NT2/D1 (cell line): ENCODE measurements around the gene CTCF.
"Not testable (repeated sequence)": the region's sequence is repeated elsewhere in the genome, so short reads cannot be mapped to it uniquely, and the experiment has no call there.

ENCODE experiments used
- DNase-seq: peaks from one replicate; pipeline ENCODE4 v3.0.0-alpha.2; 2011; ENCODE audit warnings: low read depth, low spot score
- H3K27me3 ChIP-seq: 2 replicates; pipeline ENCODE4 v1.6.0; 2011; ENCODE audit warnings: mild to moderate bottlenecking; ENCODE audit not compliant: insufficient read length, insufficient read depth
- H3K36me3 ChIP-seq: 2 replicates; pipeline ENCODE4 v1.6.1; 2011; ENCODE audit warnings: mild to moderate bottlenecking, low read length, mixed read lengths; ENCODE audit not compliant: insufficient read depth, insufficient read length
- H3K4me1 ChIP-seq: 2 replicates; pipeline ENCODE4 v1.5.1; 2011; ENCODE audit not compliant: insufficient read depth, insufficient read length
- H3K4me3 ChIP-seq: 2 replicates; pipeline ENCODE4 v1.5.1; 2011; ENCODE audit warnings: low read depth; ENCODE audit not compliant: insufficient read length
- H3K9ac ChIP-seq: 2 replicates; pipeline ENCODE4 v1.6.0; 2011; ENCODE audit warnings: low read depth; ENCODE audit not compliant: insufficient read length
- H3K9me3 ChIP-seq: 2 replicates; pipeline ENCODE4 v1.5.1; 2011; ENCODE audit warnings: mild to moderate bottlenecking, low read length; ENCODE audit not compliant: insufficient read depth
- SUZ12 ChIP-seq: IDR thresholded peaks from 2 replicates; pipeline ENCODE4 v1.6.1; 2011; ENCODE audit not compliant: insufficient read length, insufficient read depth; ENCODE audit errors: extremely low read depth
- YY1 ChIP-seq: IDR thresholded peaks from 2 replicates; pipeline ENCODE4 v1.6.1; 2011; ENCODE audit not compliant: insufficient read length, insufficient read depth
- ZNF274 ChIP-seq: IDR thresholded peaks from 2 replicates; pipeline ENCODE4 v1.6.1; 2011; ENCODE audit warnings: mild to moderate bottlenecking, low read depth, low read length

The CTCF gene

DNA sequence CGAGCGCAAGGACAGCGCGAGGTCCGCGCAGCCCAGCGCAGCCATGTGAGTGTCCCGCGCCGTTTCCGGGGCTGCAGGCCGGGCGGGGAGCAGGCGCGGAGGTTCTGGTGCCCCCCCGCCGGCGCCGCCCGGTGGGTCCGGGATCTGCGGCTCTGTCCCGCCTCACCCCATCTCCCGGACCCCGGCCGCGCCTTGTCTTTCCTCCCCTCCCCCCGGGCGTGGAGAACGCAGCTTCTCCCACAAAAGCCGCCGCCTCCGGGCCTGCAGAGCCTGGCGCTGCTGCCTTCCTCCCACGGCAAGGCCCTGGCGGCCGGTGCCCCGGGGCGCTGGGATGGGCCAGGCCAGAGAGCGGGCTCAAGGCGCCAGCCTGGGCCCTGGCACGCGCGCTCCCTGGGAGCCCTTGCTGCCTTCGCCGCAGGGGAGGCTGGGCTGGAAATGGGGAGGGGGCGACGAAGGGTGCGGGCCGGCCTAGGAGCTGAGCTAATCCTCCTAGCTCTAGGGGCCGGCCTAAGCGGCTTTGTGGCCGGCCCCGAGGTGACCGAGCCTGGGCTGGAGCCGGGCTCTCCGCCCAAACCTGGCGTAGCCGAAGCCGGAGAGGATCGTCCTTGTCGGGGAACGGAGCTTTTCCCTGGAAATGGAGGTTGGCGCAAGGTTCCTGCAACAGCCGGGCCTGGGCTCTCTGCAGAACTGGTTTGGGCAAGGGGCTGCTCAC, 33.3 kb upstream of the CTCF start:
- H3K9ac ChIP-seq: peak overlapping the region; percentile 81
- peaks cover 22% of the 10 kb centered on the region for H3K4me1 ChIP-seq
- H3K27me3 ChIP-seq: peaks cover 37% of the 10 kb centered on the region
- TF ChIP-seq ZNF274 (no peak), YY1 (no peak), SUZ12 (no peak)
- H3K9me3 ChIP-seq: no peaks in the 10 kb centered on the region
- H3K36me3 ChIP-seq: peaks cover 13% of the 10 kb centered on the region
- no peak for DNase-seq
- peak overlapping the region; percentile 36 for H3K4me3 ChIP-seq

DNA sequence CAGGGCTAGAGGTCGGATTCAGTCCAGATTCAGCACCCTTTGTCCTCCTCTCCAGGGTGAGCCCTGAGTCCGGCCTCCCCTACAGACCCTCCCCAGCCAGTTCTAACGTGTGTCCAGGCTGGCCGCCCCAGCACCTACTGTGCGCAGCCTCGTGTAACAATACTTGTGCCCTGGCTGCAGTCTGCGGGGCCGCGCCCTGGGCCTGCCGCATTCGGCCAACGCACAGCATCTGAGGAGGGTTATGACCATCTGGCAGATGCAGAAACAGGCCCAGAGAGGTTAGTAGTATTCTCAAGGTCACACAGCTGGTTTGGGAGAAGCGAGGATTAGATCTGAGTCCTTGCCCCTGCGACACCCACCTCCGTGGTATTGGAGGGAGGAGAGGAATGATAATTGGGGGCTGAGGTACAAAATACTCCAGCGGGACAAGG, 32.7 kb upstream of the CTCF start:
- DNase-seq: no peak

DNA sequence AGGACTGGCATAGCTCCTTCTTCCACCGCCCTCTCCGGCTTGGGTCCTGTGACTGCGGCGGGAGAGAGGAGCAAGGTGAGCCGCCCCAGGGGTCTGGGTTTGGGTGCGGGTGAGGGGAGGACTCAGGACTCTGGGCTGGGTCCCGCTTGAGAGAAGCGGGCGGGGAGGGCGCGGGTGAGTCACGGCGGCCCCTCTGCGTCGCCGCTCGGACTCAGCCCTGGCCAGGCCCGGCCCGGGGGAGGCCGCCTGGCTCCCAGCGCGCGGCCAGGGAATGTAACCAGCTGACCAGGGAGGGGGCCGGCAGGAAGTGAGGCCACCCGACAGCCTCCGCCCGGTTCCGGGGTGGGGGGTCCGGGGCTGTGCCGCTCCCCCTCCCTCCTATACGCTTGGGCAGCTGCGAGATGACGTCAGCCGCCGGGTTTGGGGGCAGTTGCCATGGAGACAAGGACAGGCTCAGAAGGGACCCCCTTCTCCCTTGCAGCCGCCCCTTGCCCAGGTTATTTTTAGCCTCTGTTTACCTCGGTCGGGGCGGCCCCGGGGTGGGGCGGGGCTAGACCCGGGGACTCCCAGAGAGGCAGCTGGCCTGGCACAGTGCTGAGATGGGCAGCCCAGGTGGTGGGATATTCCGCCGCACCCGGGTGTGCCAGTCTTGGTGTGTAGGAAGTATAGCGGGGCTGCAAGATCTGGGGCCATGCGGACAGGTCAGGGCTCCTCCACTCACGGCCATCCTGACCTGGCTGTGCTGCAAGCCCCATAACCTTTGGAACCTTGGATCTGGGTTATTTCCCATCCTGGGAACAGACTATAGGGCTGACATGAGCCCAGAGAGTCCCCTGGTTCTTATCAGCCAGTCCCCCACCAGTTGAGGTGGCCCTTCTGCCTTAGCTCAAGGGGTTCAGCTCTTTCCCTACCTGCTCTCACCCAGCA, 32.0 kb upstream of the CTCF start:
- peaks cover 34% of the 10 kb centered on the region for H3K27me3 ChIP-seq
- no peaks in the 10 kb centered on the region for H3K9me3 ChIP-seq
- TF ChIP-seq YY1 (no peak), SUZ12 (no peak), ZNF274 (no peak)
- H3K9ac ChIP-seq: peak overlapping the region; percentile 81
- H3K4me3 ChIP-seq: peak overlapping the region; percentile 36
- peaks cover 13% of the 10 kb centered on the region for H3K36me3 ChIP-seq
- H3K4me1 ChIP-seq: peaks cover 22% of the 10 kb centered on the region
- DNase-seq: no peak

More for the DNA sequence above, 32.7 kb upstream of the CTCF start:
- peak overlapping the region; percentile 36 for H3K4me3 ChIP-seq
- TF ChIP-seq SUZ12: no peak
- no peak for TF ChIP-seq YY1
- no peak for TF ChIP-seq ZNF274
- H3K4me1 ChIP-seq: peaks cover 22% of the 10 kb centered on the region
- H3K27me3 ChIP-seq: peaks cover 33% of the 10 kb centered on the region
- peaks cover 13% of the 10 kb centered on the region for H3K36me3 ChIP-seq
- H3K9me3 ChIP-seq: no peaks in the 10 kb centered on the region
- H3K9ac ChIP-seq: peak overlapping the region; percentile 81

DNA sequence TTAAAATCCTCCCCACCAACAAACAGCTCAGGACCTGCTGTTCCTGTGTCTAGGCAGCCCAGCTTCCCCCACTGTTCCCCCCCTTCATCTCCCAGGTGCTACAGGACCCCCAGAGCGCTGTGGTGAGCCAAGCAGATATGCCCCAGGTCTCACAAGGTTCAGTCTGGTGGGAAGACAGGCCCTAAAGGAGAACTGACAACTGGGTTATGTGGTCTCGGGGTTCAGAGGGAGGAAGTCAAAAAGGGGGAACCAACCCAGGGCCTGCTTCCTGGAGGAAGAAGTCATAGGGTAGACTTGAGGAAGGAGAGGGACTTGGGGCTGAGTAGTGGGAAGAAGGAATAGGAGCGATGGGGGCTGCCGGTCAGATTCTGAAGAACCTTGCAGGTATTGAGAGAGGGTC, 31.1 kb upstream of the CTCF start:
- H3K9ac ChIP-seq: peak overlapping the region; percentile 81
- peaks cover 15% of the 10 kb centered on the region for H3K4me1 ChIP-seq
- peaks cover 13% of the 10 kb centered on the region for H3K36me3 ChIP-seq
- H3K9me3 ChIP-seq: no peaks in the 10 kb centered on the region
- H3K27me3 ChIP-seq: peaks cover 43% of the 10 kb centered on the region
- H3K4me3 ChIP-seq: no peak overlapping the region
- TF ChIP-seq ZNF274 (no peak), YY1 (no peak), SUZ12 (no peak)
- no peak for DNase-seq

DNA sequence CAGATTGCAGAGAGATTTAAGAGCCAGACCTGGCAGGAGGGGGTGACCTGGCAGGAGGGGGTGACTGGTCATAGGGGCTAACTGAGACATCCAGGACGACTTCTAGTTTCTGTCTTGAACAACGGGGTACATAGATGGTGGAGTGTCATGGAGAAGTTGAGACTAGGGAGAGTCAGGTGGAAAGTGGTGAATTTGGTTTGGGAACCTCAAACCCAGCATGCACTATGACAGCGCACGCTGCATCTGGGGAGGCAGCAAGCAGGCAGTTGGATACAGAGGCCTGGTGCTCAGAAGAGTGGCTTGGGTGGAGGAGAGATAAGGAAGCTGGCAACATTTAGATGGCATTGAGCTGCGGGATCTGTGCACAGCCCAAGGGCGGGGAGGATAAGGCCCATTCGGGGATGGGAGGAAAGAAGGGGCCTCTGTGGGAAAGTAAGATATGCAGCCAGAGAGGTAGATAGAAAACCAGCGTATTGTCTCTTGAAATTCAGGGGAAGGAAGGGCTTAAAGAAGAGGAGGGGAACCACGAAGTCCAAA, 29.2 kb upstream of the CTCF start:
- peaks cover 50% of the 10 kb centered on the region for H3K27me3 ChIP-seq
- H3K4me1 ChIP-seq: peaks cover 12% of the 10 kb centered on the region
- H3K9ac ChIP-seq: no peak overlapping the region
- H3K9me3 ChIP-seq: no peaks in the 10 kb centered on the region
- H3K36me3 ChIP-seq: peaks cover 13% of the 10 kb centered on the region
- DNase-seq: no peak
- TF ChIP-seq SUZ12 (no peak), ZNF274 (no peak), YY1 (no peak)
- H3K4me3 ChIP-seq: no peak overlapping the region

DNA sequence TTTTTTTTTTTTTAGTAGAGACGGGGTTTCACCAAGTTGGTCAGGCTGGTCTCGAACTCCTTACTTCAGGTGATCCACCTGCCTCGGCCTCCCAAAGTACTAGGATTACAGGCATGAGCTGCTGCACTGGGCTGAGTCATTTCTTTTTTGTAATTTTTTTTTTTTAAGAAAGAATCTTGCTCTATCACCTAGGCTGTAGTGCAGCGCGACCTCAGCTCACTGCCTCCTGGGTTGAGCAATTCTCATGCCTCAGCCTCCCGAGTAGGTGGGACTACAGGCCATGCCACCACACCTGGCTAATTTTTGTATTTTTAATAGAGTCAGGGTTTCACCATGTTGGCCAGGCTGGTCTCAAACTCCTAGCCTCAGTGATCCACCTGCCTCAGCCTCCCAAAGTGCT, 28.3 kb upstream of the CTCF start:
- not testable (repeated sequence) for H3K4me3 ChIP-seq, DNase-seq, H3K9ac ChIP-seq, H3K9me3 ChIP-seq
- H3K4me1 ChIP-seq: peaks cover 12% of the 10 kb centered on the region
- peaks cover 14% of the 10 kb centered on the region for H3K36me3 ChIP-seq
- peaks cover 55% of the 10 kb centered on the region for H3K27me3 ChIP-seq

DNA sequence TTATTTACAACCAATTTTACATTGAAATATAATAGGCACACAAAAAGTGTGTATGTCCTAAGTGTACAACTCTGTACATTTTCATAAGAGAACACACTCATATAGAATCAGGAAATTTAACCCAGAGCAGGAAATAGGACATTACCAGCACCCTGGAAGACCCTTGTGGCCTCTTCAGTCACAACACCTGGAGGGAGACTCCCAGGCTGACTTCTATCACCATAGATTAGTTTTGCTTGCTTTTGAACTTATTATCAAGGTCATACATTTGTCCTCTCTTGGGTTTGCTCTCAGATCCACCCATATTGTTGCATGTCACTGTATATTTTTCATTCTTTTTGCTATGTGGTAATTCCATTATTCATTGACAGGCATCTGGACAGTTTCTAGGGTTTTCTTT, 27.9 kb upstream of the CTCF start:
- Histone ChIP-seq H3K9ac (no peak overlapping the region), H3K4me1 (peaks cover 15% of the 10 kb centered on the region), H3K27me3 (peaks cover 52% of the 10 kb centered on the region), H3K4me3 (no peak overlapping the region), H3K36me3 (peaks cover 19% of the 10 kb centered on the region), H3K9me3 (no peaks in the 10 kb centered on the region)
- no peak for TF ChIP-seq ZNF274
- TF ChIP-seq SUZ12: no peak
- TF ChIP-seq YY1: no peak
- no peak for DNase-seq
